ENCODE measurements around the gene TOB2.
"Not testable (repeated sequence)": the region's sequence is repeated elsewhere in the genome, so short reads cannot be mapped to it uniquely, and the experiment has no call there.

The TOB2 gene

DNA sequence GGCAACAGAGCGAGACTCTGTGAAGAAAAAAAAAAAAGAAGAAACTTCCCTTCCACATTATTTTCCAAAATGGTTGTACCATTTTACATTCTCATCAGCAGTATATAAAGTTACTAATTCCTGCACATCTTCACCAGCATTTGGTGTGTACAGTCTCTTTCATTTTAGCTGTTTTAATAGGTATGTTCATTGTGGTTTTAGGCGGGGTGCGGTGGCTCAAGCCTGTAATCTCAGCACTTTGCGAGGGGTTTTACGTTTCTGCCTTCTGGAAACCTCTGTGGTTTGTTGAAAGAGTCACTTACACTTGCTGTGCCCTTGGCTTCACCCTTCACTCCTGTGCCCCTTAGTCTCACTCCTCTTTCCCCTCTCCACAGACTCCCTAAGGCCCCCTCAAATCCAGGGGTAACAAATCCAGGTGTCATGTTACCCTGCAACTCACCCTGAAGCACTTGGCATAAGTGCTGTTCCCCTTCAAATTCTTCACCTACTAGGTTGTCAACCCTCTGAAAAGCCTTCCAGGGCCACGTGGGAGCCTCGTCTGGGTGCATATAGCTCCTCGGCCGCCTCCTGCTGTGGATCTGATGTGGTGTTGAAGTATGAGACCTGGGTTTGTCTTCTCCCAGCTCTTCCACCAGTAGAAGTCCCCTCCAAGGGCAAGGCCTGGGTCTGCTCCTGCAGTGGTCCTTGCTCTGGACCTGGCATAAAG lies 20.8 kb downstream of the TOB2 start:
- DNase-seq = no peak

DNA sequence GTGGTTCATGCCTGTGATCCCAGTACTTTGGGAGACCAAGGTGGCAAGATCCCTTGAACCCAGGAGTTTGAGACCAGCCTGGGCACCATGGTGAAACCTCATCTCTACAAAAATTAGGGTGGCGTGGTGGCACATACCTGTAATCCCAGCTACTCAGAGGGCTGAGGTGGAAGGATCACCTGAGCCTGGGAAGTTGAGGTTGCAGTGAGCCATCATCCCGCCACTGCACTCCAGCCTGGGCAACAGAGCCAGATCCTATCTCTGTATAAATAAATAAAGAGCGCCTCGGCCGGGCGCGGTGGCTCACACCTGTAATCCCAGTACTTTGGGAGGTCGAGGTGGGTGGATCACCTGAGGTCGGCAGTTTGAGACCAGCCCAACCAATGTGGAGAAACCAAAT lies 27.9 kb downstream of the TOB2 start:
- DNase-seq = no peak

DNA sequence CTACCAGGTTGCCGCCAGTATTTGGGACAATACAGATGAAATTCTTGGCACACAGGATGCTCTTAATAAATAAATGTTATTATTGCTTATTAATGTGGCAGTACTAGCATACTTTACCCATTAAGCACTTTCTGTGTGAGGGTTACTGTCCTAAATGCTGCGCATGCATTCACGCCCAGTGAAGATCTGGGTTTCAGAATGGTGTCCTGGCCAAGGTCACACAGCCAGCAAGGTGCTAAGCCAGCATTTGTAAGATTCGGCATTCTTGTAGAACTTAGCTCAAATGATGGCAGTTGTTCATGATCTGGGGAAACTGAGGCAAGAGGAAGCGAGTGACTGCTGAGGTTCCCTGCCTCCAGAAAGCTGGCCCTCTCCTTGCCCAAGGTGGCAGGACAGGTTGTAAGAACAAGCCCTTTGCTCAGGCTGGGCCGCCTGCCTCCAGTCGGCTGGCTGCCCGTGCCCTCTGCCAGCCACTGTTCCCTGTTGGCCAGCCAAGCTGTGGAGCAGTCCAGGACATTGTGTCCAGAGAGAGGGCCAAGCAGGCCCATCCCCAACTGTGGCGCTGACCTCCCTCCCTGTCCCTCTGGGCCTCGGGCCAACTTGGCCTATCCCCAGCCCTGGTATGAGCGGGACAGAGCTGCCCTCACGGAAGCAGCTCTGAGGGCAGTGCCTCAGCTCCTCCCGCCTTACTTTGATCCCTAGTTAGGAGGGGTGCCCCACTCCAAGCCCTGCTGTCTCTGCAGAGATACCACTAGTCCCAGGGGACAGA lies 28.8 kb downstream of the TOB2 start:
- no peak for DNase-seq

DNA sequence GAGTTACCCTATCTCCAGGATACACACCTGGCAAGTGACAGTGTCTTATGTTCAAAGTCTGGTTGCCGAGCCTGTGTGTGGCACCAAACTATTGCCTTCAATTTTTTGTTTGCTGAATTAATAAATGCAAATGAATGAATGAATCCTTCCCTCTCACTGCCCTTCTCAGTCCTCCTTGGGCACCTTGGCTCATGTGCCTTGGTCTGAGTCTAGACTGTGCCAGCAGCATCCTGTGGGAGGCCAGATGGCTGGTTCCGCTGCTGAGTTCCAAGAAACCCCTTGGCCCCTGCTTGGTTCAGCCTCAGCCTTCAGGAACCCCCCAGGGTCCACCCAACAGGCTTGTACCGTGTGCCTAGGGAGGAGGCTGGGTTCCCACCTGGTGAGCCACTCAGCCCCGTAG lies 31.0 kb downstream of the TOB2 start:
- no peak for DNase-seq

DNA sequence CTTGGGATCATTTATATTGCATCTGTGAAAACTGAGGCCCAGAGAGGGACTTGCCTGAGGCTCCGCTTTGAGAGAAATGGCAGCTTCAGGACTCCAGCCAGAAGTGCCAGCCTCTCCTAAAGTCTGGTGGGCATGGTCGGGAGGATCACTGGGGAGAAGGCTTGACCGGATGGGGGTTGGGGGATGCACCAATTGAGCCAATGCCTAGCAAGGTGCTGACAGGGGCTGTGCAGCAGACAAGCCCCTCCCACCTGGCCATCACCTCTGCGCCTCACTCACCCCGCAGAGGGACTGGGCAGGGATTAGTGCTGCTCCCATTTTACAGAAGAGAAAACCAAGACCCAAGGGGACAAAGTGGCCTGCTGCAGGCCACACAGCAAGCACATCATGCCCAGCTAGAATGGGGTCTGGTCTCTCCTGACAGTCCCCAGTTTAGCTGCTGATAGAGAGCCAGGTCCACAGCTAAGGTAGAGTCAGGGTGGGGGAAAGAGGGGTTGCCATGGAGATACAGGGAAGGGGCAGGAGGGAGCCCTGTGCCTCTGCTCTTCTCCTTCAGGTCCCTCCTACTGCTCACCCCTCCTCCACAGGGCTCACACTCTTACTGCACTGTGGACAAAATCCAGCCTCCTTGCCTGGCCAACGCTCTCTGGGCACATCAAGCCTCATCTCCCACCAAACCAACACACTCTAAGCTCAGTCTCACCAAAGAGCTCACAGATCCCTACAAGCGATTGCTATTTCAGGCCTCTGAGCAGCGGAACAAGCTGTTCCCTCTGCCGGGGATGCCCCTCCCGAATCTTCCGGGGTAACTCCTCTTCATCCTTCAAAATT lies 35.4 kb downstream of the TOB2 start:
- no peak for DNase-seq

DNA sequence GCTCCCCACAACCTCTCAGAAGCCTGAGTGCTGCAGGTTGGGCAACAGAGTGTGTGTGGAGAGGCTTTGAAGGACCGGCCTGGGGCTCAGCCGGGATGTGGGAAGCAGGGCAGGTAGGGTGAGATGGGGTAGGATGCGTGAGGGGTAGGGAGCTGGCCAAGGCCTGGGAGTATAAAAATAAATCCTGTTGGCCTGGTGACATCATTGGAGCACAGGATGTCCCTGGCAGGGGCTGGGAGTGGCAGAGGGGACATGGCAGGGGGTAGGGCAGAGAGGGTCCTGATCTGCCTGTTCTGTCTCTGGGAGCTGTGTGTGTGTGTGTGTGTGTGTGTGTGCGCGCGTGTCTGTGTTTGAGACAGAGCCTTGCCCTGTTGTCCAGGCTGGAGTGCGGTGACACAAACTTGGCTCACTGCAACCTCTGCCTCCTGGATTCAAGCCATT lies 36.3 kb downstream of the TOB2 start:
- no peak for DNase-seq

DNA sequence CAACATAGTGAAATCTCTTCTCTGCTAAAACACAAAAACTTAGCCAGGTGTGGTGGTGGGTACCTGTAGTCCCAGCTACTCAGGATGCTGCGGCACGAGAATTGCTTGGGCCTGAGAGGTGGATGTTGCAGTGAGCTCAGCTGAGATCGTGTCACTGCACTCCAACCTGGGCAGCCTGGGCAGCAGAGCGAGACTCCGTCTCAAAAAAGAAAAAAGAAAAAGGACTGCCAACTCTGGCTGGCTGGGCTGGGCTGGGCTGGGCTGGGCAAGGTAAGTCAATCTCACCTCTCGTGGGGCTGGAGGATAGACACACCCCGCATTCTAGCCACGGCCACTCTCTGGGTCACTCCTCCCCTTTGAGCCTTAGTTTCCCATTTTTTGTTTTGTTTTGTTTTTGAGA lies 37.9 kb downstream of the TOB2 start:
- DNase-seq = no peak

DNA sequence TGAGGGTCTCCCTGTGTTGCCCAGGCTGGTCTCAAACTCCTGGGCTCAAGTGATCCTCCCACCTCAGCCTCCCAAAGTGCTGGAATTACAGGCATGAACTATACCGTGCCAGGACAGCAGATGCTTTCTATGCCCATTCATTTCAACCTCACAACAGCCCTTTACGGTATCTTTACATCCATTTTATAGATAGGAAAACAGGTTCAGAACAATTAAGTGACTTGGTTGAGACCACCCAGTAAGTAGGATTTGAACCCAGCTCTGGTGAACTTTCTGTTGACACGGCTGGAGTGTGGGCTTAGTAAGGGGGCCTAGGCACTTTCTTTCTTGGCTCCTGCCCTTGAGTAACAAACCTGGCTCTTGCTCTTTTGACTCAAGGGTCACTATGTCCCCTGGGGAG lies 39.2 kb downstream of the TOB2 start:
- no peak for DNase-seq

DNA sequence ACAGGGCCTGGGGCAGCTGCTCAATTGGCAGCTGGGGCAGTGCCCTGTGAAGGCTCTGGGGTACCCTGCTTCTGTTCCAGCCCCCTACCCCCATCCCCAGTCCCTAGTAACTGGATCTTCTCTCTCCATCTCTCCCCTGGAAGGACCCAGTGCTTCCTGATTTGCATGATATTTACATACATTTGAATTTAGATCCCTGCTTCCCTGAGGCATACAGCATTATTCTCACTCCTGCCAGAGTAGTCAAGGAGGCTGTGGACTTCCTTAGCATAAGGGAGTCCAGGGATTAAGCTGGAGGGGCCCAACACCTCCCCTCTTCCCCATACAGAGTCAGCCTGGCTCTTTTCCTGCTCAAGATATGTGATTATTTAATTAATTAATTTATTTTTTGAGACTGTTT lies 40.2 kb downstream of the TOB2 start:
- no peak for DNase-seq

DNA sequence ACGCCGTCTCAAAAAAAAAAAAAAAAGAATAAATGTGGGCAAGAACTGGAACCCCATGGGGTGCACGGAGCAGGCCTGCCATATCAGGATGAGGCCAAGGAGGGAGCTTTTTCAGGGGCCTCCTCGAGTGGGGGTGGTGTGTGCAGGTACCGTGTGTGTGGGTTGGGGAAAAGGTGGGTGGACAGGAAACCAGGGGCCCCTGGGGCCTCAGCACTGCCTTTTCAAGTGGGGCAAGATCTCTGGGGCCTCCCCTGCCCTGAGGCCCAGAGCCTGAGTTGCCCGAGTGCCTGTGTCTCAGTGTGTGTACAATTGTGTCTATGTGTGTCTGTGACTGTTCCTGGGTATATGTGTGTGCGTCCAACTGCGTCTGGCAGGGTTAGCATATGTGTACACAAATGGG lies 41.0 kb downstream of the TOB2 start:
- DNase-seq = no peak

DNA sequence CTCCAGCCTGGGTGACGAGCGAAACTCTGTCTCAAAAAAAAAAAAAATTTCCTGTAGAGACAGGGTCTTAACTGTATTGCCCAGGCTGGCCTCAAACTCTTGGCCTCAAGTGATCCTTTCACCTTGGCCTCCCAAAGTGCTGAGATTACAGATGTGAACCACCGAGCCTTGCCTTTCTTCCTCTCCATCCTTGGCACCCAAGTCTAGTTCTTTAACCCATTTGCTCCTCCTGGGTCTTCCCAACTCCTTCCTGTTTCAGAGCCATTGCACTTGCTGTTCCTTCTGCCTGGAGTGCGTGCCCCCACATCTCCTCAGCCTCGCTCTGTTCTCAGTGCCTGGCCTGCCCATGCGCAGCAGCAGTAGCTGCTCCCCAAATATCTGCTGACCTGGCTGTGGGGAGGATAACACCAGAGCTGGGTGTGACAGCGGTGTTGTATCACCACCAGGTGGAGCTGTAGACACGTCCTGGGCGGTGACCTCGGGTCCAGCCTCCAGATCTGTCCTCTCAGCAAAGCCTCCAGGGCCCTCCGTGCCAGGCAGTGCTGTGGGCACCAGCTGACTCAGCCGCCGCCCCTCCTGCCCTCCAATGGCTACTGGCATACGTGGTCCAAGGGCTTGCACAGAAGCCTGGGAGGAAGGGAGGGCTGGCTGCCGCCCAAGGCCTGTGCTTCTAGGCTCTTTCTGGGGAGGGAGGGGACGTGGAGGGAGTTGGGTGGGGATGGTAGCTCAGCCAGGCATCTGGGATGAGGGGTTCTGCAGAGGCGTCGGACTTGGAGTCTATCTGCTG lies 42.9 kb downstream of the TOB2 start:
- DNase-seq = peak; percentile 78

DNA sequence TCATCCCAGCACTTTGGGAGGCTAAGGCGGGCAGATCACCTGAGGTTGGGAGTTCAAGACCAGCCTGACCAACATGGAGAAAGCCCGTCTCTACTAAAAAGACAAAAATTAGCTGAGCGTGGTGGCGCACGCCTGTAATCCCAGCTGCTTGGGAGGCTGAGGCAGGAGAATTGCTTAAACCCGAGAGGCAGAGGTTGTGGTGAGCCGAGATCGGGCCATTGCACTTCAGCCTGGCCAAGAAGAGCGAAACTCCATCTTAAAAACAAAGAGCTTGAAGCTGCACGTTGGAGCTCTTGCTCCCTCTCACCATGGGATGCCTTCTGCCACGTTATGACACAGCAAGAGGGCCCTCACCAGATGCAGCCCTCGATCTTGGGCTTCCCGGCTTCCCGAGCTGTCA lies 43.8 kb downstream of the TOB2 start:
- not testable (repeated sequence) for DNase-seq

DNA sequence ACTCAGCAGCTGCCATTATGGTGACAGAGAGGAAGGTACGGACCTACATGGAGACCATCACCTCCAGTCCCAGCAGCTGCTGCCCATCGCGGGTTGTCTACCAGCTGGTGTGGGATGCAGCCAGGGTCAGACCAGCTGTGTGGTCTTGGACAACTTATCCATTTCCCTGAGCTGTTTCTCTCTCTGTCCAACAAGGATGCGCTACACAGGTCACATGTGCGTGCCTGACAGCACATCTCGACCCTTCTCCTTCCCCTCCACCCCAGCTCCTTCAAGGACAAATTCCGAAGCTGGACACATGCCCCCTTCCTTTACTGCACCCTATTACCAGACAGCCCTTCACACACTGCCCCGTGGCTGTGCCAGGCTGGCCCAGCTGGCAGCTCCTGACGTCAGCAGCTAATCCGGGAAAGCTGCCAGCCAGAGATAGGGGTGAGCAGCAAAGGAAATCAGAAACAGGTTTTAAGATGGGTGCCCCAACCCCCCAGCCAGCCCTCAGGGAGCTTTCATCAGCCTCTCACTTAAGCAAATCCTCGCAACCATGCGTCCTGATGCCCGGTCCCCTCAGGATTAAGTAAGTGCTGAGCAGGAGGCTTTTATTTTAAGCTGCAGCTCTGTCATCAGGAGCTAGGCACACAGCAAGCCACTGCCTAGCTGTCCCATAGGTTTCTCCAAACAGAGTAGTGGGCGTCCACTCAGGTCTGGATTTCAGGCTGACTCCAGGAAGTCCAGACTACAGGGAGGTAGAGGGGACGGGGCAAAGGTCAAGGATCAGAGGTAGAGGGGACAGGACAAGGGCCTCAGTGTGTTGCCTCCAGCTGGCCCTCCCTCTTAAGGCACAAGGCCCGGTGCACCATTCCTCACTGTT lies 44.6 kb downstream of the TOB2 start:
- DNase-seq = no peak

DNA sequence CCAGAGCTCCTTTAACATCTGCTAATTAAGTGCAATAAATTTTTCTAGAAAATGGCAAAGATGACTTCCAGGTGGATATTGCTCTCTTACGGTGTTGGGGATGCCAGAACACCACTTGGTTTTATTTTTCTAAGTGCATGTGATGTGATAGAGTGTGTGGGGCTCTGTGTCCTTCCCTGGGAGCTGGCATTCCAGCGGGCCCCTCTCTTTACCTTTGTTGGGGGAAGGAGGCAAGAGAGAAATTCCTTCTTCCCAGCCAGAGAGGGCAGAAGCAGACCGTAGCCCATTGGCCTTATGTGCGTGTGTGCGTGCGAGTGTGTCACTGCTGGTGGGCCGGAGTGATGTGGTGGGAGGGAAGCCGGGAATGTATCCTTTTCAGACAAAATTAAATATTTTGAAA lies 47.7 kb downstream of the TOB2 start:
- no peak for DNase-seq

DNA sequence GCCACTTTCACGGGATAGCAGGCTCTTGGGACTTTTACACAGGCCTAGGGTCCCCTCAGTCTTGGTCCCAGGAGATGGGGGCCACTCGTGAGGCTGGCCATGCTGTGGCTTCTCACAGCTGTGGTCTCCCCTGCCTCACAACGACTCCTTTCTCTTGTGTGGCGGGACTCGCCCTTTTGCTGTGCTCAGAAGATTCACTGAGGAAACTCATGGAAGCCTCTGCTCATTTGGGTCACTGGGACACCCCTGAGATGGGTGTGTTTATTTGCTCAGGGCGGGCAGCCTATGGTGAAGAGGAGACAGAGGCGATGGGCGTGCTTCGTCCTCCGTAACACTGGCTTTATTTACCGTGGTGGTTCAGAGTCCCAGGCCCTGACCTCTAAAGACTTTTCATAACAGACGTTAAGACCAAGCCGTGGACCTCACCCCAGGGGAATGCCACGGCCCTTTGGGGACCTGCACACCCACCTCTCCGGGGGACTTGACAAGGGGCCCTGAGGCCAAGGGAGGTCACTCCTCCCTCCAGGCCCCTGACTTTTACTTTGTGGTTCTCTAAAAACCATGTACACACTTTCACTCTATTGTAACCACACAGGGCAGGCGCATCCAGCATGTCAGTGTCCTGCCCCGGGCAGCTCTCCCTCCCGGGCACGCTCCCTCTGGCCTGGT lies 49.3 kb downstream of the TOB2 start:
- no peak for DNase-seq

DNA sequence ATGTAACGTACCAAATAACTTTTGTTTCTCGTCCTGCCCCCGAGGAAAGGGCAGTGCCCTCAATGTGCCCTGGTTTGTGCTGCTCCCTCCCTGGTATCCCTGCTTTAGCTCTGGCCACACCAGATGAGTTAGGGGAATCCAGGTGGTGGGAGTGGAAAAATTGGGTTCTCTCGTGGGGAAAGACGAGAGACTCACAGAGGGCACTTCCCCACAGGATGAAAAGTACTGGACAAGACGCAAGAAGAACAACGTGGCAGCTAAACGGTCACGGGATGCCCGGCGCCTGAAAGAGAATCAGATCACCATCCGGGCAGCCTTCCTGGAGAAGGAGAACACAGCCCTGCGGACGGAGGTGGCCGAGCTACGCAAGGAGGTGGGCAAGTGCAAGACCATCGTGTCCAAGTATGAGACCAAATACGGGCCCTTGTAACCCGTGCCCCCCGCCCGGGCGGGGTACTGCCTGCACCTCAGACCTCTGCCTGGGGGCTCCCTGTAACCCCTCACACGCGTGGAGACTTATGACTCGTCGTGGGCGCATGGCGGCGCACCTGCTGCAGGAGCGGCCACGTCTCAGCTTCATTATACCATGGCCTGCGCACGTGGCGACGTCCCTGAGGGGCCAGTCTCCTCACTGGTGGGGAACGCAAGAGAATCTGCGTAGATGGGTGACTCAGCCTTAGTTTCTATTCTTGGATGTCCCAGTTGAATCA lies 50.9 kb downstream of the TOB2 start:
- no peak for DNase-seq

DNA sequence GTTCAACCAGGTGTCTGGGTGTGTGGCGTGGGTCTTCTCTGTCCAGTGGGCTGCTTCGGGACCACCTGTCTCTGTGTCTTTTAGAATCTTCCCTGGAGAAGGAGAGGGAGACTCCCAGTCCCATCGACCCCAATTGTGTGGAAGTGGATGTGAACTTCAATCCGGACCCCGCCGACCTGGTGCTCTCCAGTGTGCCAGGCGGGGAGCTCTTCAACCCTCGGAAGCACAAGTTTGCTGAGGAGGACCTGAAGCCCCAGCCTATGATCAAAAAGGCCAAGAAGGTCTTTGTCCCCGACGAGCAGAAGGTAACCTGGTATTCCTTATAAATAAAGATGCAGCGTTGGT lies 52.6 kb downstream of the TOB2 start:
- DNase-seq = no peak

DNA sequence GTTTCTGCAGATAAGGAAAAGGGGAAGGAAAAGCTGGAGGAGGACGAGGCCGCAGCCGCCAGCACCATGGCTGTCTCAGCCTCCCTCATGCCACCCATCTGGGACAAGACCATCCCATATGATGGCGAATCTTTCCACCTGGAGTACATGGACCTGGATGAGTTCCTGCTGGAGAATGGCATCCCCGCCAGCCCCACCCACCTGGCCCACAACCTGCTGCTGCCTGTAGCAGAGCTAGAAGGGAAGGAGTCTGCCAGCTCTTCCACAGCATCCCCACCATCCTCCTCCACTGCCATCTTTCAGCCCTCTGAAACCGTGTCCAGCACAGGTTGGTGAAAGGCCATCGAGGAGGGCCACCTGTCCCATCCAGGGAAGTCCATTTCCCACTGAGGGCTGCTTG lies 59.3 kb downstream of the TOB2 start:
- DNase-seq = no peak

DNA sequence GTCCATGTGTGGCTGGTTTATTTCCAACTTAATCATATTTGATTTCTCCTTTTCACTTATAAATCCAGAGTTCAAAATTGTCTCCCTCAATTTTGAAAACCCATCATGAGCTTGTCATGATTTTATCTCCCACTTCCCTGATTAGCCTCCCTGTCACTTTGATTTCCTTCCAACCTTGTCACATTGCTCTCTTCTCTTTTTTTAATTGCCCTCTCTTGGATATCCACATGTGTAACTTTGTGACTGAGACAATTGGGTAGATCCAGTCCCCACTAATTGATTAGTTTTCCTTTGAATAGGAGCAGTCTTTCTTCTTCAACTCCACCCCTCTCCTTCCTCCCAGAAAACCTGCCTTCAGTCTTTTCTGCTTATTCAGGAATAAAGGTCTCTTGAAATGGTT lies 62.5 kb downstream of the TOB2 start:
- DNase-seq = no peak
